COLO668 (cell line): ENCODE results near the gene BCAP31.
"Not testable (repeated sequence)": the region's sequence is repeated elsewhere in the genome, so short reads cannot be mapped to it uniquely, and the experiment has no call there.

Experiments used
- DNase-seq: peaks from one replicate; lab custom pipeline; 2025; ENCODE audit not compliant: unreplicated experiment; lab: John Stamatoyannopoulos, UW

The BCAP31 gene

GRCh38 chrX:153717445-153717844 is 6.7 kb downstream of the BCAP31 start:
- DNase-seq = no peak

DNA sequence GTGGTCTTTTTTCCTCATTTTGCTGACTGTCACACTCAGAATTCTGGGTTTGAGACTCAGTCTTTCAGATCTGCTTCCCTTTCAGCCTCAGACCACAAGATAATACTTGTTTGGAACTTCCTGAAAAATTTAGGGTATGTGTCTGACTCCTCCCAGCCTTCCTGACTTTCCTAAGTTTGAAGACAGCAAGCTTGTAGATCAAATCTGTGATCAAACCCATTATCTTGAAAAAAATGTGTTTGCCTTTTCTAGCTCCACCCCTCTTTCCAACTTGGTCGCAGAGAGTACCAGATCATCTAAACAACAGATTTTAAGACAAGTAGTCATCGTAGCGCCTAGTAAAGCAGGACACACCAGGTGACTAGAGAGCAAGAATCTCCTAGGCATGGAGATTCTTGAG is 9.9 kb downstream of the BCAP31 start:
- DNase-seq = no peak

DNA sequence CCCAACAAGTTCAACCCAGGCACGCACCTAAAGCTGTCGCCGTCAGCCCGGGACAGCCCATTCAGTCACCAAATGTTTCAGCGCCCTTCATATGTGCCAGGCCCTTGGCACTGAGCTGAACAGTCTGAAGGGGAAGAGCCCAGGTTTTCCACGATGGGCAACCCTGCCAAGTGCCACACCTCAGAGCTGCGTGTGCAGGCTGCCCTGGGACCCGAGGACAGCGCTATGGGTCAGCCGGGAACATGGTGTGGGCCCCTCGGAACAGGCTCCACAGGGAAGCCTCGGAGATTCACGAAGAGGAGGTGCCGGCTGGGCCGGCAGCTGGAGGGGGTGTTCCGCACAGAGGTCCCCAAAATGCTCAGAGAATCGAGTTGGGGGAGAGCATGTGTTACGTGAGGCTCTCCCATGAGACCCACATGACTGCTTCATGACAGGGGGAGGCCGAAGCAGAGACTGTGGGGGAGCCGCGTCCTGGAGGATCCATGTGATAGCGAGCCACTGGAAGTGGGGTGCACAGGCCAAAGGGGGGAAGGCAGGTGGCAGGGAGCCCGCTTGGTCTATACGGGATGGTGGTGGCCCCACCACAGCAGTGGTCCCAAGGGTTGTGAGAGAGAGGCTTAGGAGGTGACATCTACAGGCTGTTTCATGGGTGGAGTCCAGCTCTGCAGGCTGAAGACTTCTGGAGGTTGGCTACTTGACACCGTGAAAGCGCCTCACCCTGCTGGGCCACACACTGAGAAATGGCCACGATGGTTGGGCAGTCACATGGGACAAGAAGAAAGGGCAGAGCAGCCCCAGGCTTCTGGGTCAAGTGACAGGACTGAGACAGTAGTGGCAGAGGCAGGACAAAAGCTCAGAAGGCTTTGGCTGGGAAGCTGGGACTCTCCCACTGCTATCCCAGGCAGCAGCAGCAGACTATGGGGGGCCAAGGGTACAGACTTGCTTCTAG is 14.2 kb downstream of the BCAP31 start:
- DNase-seq = no peak

GRCh38 chrX:153708415-153708814 is 15.8 kb downstream of the BCAP31 start:
- peak; percentile 38 for DNase-seq

GRCh38 chrX:153707406-153707805 is 16.8 kb downstream of the BCAP31 start:
- no peak for DNase-seq

GRCh38 chrX:153706799-153707198 is 17.4 kb downstream of the BCAP31 start:
- no peak for DNase-seq

DNA sequence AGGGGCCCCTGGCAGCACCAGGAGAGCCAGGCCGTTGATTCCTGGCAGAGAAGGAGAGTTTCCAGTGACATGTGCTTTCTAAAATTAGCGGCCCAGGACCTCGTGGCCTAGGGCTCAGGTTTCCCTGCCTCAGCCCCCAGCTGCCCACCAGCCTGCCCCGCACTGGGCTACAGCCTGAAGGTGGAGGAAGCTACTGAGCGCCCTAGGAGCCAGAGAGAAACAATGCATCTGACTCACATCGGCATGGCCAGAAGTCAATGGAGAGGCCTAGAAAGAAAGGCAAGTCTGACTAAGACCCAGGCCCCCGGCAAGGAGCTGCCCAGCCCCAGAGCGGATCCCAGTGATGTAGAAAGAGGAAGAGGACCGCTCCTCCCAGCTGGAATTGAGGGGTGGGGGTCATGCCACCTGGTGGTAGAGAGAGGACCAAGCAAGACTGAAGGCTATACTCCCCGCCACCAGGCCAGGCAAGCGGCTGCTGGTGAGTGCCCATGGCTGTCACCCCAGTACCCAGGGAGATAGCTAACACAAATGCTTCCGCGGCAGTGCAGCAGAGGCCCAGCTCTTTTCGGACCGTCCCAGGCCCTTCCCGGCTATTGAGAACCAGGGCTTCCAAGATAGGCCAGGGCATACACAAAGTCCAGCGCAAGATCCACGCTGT is 18.7 kb downstream of the BCAP31 start:
- DNase-seq = not testable (repeated sequence)

GRCh38 chrX:153704631-153705402 is 19.4 kb downstream of the BCAP31 start:
- not testable (repeated sequence) for DNase-seq

DNA sequence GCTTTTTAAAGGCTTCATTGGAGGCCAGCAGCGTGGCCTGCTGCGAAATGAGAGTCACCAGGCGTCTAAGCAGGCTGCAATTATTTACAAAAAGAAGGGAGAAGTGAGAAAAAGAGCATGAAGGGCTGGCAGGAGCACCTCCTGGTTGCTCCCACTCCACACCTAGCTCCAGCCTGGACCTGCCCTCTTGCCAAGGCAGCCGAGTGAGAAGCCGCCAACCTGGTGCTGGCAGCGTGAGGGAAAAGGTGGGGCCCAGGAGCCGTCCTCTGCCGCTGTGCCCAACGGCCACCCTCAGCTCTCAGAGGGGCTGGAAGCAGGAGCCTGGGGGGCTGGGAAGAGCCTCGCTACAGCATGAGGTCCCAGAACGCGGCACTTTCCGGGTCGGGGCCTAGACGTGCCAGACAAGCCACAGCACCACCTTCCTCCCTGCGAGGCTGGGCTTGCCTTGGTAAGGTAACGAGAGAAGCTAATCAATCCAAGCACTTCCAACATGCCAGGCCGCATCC is 20.1 kb downstream of the BCAP31 start:
- no peak for DNase-seq

DNA sequence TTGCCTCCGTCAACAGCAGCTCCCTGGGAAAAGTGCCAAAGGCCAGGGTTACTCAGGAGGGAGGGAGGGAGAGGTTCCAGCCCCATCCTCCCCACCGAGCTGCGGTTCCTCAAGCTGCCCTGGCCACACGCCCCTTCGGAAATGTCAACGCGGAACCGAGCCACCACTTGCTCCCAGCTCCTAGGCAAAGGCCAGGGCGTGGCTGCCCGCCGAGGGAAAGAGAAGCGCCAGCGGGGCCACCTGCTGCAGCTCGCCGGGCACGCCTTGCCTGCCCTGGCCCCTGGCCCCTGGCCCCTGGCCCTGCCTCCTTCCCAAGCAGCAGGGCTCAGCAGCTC is 21.2 kb downstream of the BCAP31 start:
- no peak for DNase-seq

GRCh38 chrX:153702336-153703035 is 21.7 kb downstream of the BCAP31 start:
- no peak for DNase-seq

DNA sequence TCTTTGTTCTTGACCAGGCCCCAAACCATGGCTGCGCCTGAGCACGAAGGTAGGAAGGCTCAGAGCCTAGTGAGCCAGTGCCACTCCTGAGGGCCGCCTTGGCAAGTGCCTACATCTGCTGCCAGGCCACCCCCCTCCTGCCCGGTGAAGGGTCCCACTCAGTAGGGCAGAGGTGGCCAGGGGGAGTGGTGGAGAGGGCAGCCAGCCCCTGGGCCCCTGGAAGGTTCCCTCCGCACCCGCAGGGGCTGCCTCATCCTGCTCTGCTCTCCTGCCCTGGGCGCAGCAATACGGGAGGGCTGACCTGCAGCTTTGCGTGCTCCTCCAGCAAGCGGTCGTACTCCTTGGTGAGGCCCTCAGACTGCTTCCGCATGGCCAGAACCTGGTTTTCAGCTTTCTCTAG is 22.5 kb downstream of the BCAP31 start:
- DNase-seq = no peak

- DNase-seq = no peak
Observed at GRCh38 chrX:153700967-153701366, 23.2 kb downstream of the BCAP31 start.

- no peak for DNase-seq
Observed at GRCh38 chrX:153700376-153700945, 23.7 kb downstream of the BCAP31 start.

- DNase-seq = not testable (repeated sequence)
Observed at GRCh38 chrX:153699784-153700371, 24.3 kb downstream of the BCAP31 start.

DNA sequence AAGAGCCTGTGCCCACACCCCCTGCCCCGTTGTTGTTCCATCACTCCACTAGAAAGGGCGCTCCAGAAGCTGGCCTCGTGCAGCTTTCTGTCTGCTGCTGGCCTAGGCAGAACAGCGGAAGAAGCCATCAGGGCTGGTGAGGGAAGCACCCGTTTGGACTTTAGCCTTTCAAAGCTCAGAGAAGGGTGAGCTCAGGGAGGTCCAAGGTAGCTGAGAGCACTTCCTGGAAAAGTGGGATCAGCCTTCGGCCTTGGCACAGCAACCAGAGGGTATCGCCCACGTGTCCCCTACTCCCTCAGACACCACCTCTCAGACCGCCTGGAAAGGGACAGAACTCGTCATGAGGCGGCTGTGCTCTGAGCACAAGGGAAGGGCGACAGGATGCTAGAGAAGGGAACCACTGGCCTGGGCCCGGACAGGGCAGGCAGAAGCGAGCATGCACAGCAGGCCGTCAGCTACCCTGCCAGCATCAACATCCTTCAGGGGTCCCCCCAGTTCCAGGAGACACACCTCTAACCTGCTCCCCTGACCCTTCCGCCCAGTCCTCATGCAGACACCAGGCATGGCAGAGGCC is 24.9 kb downstream of the BCAP31 start:
- DNase-seq = not testable (repeated sequence)

DNA sequence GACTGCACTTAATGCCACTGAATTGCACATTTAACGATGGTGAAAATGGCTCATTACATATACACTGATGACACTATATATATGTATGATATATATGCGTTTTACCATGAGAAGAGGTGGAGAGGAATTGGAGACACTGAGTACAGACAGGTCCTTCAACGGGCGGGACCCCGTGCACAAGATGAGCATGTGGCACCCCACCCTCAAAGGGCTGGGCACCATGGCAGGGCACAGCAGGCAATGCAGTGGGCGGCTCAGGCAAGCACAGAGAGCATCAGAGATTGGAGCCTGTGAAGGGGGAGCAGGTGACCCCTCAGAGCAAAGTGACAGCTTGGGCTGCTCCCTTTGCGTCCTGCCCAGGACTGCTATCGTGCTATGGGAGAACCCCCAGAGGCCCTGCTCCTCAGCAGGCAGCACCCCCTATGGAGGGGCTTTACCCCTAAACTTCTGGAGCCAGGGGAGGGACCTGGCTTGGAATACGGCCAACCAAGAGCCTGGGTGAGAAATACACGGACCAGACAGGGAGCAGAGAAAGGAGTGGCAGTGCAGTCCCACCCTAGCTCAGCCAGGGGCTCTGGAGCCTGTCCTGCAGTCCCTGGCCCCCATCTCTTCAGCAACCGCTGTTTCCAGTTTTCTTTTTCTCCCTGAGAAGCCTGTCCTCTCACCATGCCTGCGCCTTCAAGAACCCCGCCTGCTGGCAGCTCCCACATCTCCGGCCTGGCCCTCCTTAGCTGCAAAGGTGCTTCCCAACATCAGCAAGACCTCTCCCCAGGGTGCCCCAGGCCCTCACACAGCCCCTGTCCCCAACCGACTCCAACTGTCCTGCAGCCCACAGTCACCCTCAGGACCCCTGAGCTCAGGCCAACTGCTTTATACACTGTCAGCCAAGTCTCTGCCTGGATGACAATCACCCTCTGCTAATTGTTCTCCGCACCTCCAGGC is 26.0 kb downstream of the BCAP31 start:
- no peak for DNase-seq

- DNase-seq = not testable (repeated sequence)
Observed at GRCh38 chrX:153696986-153697722, 27.0 kb downstream of the BCAP31 start.
